Measurements from ENCODE around the gene EHD2.

Gene EHD2

DNA sequence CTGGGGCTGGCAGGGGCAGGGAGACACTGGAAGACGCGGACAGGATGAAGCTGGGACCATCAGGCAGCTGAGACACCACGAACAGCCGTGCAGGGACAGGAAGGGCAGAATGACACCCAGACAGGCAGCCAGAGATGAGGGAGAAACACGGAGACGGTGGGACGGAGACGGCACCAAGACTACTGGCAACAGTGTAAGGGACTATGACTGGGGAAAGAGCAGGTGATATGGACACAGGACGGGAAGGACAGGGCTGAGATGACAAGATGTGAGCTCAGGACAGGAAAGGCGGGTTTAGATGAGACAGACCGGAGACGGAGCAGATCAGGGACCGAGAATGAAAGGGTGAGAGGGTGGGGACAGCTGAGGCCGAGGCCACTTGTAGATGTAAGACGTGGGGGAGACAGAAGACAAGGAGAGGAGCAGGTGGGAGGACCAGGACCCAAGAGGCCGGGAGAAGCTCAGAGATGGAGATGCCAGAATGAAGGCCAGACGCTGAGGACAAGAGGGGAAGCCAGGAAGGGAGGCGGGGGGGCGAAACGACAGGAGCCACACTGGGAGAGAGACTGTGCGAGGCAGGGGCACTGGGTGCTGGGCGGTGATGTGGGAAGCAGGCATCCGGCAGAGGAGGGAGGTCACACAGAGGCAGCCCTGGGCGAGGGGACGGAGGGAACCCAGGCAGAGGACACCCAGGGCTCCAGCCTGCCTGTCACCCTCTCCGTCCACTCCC, 17.5 kb upstream of the EHD2 start:
- no peak for DNase-seq (ENCODE audit: low read depth)
- no peak overlapping the region for H3K4me3 ChIP-seq (ENCODE audit: control insufficient read depth, low read depth, low read length)
- TF ChIP-seq, protein P1, sequence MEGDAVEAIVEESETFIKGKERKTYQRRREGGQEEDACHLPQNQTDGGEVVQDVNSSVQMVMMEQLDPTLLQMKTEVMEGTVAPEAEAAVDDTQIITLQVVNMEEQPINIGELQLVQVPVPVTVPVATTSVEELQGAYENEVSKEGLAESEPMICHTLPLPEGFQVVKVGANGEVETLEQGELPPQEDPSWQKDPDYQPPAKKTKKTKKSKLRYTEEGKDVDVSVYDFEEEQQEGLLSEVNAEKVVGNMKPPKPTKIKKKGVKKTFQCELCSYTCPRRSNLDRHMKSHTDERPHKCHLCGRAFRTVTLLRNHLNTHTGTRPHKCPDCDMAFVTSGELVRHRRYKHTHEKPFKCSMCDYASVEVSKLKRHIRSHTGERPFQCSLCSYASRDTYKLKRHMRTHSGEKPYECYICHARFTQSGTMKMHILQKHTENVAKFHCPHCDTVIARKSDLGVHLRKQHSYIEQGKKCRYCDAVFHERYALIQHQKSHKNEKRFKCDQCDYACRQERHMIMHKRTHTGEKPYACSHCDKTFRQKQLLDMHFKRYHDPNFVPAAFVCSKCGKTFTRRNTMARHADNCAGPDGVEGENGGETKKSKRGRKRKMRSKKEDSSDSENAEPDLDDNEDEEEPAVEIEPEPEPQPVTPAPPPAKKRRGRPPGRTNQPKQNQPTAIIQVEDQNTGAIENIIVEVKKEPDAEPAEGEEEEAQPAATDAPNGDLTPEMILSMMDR (conservative IDR thresholded peaks at IDR 0.05; ENCODE audit: control insufficient read depth, insufficient read depth, low read depth, low read length): no peak

DNA sequence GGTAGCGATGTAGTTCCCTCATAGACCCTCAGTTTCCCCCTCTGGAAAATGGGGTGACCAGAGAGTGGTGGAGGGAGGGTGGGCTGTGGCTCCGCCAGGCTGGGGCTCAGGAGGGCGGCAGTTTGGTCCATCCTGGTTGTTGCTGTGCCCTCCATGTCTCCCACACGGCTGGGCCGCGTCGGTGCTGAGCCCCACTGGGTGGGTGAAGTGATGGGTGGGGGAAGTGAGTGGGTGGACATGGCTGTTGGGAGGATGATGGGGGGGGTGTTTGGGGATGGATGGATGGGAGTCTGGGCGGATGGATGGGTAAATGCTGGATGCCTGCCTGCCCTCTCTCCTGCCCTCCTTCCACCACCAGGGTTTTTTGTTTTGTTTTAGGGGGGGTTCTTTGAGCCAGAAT, 16.6 kb upstream of the EHD2 start:
- no peak for DNase-seq (ENCODE audit: low read depth)
- no peak overlapping the region for H3K4me3 ChIP-seq (ENCODE audit: control insufficient read depth, low read depth, low read length)
- TF ChIP-seq, protein P1 (conservative IDR thresholded peaks at IDR 0.05; ENCODE audit: control insufficient read depth, insufficient read depth, low read depth, low read length): no peak

DNA sequence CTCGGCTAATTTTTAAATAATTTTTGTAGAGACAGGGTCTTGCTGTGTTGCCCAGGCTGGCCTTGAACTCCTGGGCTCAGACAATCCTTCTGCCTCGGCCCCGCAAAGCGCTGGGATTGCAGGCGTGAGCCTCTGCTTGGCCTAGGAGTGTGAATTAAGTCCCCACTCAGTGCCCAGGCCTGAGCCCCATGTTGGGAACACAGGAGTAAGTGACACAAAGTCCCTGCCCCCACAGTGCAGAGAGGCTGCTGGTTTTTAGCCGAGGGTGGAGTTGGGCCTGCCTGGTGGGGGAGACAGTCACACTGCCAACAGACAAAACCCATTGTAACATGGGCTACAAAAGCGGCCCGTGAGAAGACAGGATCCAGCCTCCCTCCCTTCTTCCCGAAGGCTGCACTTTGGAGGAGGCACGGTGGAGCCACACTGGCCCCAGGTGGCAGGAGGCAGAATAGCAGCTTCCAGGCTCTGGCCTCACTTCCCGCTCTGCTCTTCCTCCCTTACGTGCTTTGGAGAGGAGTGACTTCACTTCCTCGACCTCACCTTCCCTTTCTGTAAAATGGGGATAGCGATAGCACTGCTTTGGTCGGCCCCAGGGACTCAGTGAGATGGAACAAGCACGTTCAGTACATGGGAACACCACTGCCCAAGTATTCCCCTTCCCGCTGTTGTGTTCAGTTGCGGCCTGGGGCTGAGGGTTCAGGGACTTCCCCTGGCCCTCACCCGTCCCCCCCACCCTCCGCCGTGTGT, 15.2 kb upstream of the EHD2 start:
- peak; percentile 86 for DNase-seq (ENCODE audit: low read depth)
- TF ChIP-seq, protein P1 (conservative IDR thresholded peaks at IDR 0.05; ENCODE audit: control insufficient read depth, insufficient read depth, low read depth, low read length): peak; percentile 99
- no peak overlapping the region for H3K4me3 ChIP-seq (ENCODE audit: control insufficient read depth, low read depth, low read length)

DNA sequence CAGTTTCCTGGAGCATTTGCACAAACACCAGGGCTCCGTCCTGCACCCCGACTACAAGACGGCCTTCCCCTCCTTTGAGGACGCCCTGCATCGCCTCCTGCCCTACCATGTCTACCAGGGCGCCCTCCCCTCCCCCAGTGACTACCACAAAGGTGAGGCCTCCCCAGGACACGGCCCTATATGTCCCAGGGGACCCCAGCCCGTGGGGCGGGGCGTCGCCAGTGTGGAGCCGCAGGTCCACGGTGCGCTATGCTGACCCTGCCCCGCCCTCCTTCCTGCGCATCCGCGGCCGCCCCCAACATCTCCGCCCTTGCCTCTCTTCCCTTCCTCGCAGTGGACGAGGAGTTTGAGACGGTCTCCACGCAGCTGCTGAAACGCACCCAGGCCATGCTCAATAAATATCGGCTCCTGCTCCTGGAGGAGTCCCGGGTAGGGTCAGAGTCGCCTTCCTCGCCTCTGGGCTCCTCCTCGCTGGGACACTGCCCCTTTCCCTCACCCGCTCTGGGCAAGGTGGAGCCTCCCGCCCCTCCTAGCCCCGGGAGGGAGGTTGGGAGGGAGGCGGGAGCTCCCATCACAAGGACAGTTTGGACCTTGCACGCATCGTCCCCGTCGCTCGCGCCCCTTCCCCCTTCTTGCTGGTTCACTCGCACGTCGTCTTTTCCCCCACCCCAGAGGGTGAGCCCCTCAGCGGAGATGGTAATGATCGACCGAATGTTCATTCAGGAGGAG, 14.4 kb upstream of the EHD2 start:
- H3K4me3 ChIP-seq (ENCODE audit: control insufficient read depth, low read depth, low read length): no peak overlapping the region
- TF ChIP-seq, protein P1 (conservative IDR thresholded peaks at IDR 0.05; ENCODE audit: control insufficient read depth, insufficient read depth, low read depth, low read length): no peak
- DNase-seq (ENCODE audit: low read depth): no peak

DNA sequence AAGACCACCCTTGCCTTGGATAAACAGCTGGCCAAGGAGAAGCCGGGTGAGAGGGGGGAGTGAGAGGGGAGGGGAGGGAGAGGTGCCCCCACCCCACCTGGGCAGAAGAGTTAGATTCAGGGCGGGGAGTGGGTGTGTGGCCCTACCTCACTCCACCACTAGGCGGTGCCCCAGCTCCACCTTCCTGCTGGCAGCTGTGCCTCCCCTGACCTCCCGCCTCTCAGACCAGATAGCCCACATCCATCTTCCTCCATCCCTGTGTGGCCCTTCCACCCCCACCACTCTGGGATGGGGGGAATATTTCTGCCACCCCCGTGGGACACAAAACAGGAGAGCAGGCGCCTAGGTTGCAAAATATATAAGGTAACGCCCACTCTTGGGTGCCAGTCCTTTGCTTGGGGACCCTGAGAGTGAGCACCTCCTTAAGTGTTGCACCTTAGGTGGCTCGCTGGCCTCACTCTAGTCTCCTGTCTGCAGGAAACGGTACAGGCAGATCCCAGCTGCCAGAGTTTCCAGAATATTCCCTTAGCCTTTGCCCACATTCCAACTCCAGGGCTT, 13.8 kb upstream of the EHD2 start:
- peak; percentile 45 for DNase-seq (ENCODE audit: low read depth)
- TF ChIP-seq, protein P1 (conservative IDR thresholded peaks at IDR 0.05; ENCODE audit: control insufficient read depth, insufficient read depth, low read depth, low read length): peak; percentile 77
- H3K4me3 ChIP-seq (ENCODE audit: control insufficient read depth, low read depth, low read length): no peak overlapping the region

DNA sequence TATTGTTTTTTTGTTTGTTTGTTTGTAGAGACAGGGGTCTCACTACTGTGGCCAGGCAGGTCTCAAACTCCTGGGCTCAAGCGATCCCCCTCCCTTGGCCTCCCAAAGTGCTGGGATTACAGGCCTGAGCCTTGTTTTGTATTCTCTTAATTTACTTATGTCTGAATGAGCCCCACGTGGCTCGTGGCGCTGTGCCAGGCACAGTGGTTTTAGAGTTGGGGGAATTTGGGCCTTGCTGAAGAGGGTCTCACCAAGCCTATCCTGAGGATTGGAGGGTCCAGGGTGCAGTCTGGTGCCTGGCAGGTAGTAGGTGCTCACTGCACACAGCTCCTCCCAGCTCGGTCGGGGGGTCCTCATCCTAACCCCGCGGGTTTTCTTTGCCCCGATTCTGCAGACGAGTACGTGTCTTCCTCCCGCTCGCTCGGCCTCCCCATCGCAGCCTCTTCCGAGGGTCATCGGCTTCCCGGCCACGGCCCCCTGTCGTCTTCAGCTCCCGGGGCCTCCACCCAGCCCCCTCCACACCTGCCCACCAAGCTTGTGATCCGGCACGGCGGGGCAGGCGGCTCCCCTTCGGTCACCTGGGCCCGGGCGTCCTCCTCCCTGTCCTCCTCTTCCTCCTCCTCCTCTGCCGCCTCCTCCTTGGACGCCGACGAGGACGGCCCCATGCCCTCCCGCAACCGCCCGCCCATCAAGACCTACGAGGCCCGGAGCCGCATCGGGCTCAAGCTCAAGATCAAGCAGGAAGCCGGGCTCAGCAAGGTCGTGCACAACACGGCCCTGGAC, 12.1 kb upstream of the EHD2 start:
- no peak overlapping the region for H3K4me3 ChIP-seq (ENCODE audit: control insufficient read depth, low read depth, low read length)
- TF ChIP-seq, protein P1 (conservative IDR thresholded peaks at IDR 0.05; ENCODE audit: control insufficient read depth, insufficient read depth, low read depth, low read length): no peak
- no peak for DNase-seq (ENCODE audit: low read depth)
